ENCODE measurements around the gene FBXO17.

DNA sequence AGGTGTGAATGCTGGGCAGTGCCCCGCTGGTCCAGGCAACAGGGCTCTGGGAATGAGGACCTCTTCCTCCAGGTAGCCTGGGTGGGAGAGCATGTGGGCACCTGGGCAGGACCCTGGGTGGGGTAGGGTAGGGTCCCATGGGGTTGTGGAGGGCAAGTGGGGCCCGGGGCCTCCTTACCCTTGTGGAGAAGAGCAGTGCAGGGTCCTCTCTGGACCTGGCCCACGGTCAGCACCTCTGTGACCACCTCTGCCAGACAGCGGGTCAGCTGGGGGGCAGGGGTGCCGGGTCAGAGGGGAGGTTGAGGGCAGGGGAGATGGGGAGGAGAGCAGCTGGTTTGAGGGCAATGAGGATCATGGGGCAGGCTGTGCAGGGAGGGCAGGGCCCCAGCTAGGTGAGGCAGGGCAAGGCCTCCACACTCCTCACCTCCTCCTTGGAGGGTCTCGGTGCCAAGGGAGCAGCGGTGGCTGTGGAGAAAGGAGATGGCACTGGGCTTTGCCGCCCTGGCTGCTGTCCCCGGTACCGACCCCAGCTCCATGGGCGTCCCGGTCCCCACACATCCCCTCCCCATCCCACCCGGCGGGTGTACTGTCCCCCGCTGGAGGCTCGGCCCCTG is 64.0 kb downstream of the FBXO17 start:
- TF ChIP-seq POLR2AphosphoS5 (IDR thresholded peaks at IDR 0.05; ENCODE audit: low read depth, low read length) (no peak), TAF1 (IDR thresholded peaks at IDR 0.05; ENCODE audit: borderline replicate concordance, insufficient read depth, low read length) (no peak), SIN3A (IDR thresholded peaks at IDR 0.05; ENCODE audit: borderline replicate concordance, insufficient read depth, low read length) (no peak)
- TF ChIP-seq, protein P1, sequence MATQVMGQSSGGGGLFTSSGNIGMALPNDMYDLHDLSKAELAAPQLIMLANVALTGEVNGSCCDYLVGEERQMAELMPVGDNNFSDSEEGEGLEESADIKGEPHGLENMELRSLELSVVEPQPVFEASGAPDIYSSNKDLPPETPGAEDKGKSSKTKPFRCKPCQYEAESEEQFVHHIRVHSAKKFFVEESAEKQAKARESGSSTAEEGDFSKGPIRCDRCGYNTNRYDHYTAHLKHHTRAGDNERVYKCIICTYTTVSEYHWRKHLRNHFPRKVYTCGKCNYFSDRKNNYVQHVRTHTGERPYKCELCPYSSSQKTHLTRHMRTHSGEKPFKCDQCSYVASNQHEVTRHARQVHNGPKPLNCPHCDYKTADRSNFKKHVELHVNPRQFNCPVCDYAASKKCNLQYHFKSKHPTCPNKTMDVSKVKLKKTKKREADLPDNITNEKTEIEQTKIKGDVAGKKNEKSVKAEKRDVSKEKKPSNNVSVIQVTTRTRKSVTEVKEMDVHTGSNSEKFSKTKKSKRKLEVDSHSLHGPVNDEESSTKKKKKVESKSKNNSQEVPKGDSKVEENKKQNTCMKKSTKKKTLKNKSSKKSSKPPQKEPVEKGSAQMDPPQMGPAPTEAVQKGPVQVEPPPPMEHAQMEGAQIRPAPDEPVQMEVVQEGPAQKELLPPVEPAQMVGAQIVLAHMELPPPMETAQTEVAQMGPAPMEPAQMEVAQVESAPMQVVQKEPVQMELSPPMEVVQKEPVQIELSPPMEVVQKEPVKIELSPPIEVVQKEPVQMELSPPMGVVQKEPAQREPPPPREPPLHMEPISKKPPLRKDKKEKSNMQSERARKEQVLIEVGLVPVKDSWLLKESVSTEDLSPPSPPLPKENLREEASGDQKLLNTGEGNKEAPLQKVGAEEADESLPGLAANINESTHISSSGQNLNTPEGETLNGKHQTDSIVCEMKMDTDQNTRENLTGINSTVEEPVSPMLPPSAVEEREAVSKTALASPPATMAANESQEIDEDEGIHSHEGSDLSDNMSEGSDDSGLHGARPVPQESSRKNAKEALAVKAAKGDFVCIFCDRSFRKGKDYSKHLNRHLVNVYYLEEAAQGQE (IDR thresholded peaks at IDR 0.05; ENCODE audit: insufficient read depth in 1 of 2, low read depth in 2 of 2, low read length in 2 of 2): no peak

Measured in PFSK-1 (cell line).